Karpas-422 (cell line): ENCODE results near the gene IGBP1. TPM values are rescaled to one million over a fixed set of nuclear protein-coding genes. Genes with fewer than 3 reads are reported as not detected.
"Not testable (repeated sequence)": the region's sequence is repeated elsewhere in the genome, so short reads cannot be mapped to it uniquely, and the experiment has no call there.

Experiments
- DNase-seq: peaks from one replicate; pipeline ENCODE4 v3.0.0-alpha.2; 2015
- H2AFZ ChIP-seq: fragments of 200-600 bp; sonication (generic); 2 replicates; pipeline ENCODE4 v1.6.1; 2014; ENCODE audit warnings: antibody characterized with exemption, low read length, mixed read lengths
- H3K27ac ChIP-seq: fragments of 200-600 bp; sonication (generic); 2 replicates; pipeline ENCODE4 v1.5.1; 2014; ENCODE audit warnings: mild to moderate bottlenecking, low read length, moderate library complexity
- H3K27me3 ChIP-seq: fragments of 200-600 bp; sonication (generic); 2 replicates; pipeline ENCODE4 v1.6.1; 2014; ENCODE audit warnings: low read length, mixed read lengths
- H3K36me3 ChIP-seq: fragments of 200-600 bp; sonication (generic); 2 replicates; pipeline ENCODE4 v1.6.1; 2014; ENCODE audit warnings: low read length, mixed read lengths; ENCODE audit not compliant: insufficient read depth
- H3K4me1 ChIP-seq: fragments of 200-600 bp; sonication (generic); 2 replicates; pipeline ENCODE4 v1.6.1; 2014; ENCODE audit warnings: mild to moderate bottlenecking, low read length, mixed read lengths
- H3K4me2 ChIP-seq: fragments of 200-600 bp; sonication (generic); 2 replicates; pipeline ENCODE4 v1.6.1; 2014; ENCODE audit warnings: low read length, low read depth, mild to moderate bottlenecking; ENCODE audit not compliant: poor library complexity, severe bottlenecking
- H3K4me3 ChIP-seq: fragments of 200-600 bp; sonication (generic); 2 replicates; pipeline ENCODE4 v1.5.1; 2014; ENCODE audit warnings: mild to moderate bottlenecking, antibody characterized with exemption, low read length, mixed read lengths
- H3K79me2 ChIP-seq: fragments of 200-600 bp; sonication (generic); 2 replicates; pipeline ENCODE4 v1.6.1; 2014; ENCODE audit warnings: mild to moderate bottlenecking, low read length, mixed read lengths
- H3K9ac ChIP-seq: fragments of 200-600 bp; sonication (generic); 2 replicates; pipeline ENCODE4 v1.6.0; 2014; ENCODE audit warnings: low read length
- H3K9me2 ChIP-seq: fragments of 200-600 bp; sonication (generic), shearing (Covaris generic); replicated peaks from 2 replicates; pipeline ENCODE4 v1.6.0; 2014; ENCODE audit warnings: mild to moderate bottlenecking, low read length, moderate library complexity; ENCODE audit not compliant: insufficient read depth
- H3K9me3 ChIP-seq: fragments of 300-700, 200-600 bp; sonication (generic); 2 replicates; pipeline ENCODE4 v1.6.1; 2014; ENCODE audit warnings: low read length, mixed read lengths
- H4K20me1 ChIP-seq: fragments of 200-600 bp; sonication (generic); 2 replicates; pipeline ENCODE4 v1.6.1; 2014; ENCODE audit warnings: mild to moderate bottlenecking, antibody characterized with exemption, low read length, low read depth; ENCODE audit not compliant: insufficient read depth
- total RNA-seq: library from RNA; depleted of rRNA; stranded (reverse); fragments of >200 nt; shearing (Covaris generic); gene quantifications from 2 replicates; pipeline ENCODE4 v1.2.3, GENCODE V29; 2014; ENCODE audit warnings: low replicate concordance

The IGBP1 gene
- total RNA-seq, 1 experiment from 2014 or later, result 89.5 TPM

- Histone ChIP-seq H3K79me2 (no peaks in the 10 kb centered on the region), H4K20me1 (no peaks in the 10 kb centered on the region), H3K4me2 (no peak overlapping the region), H2AFZ (no peak overlapping the region), H3K4me1 (no peaks in the 10 kb centered on the region), H3K4me3 (no peak overlapping the region), H3K9ac (no peak overlapping the region), H3K27ac (no peak overlapping the region), H3K9me2 (no peaks in the 10 kb centered on the region), H3K36me3 (no peaks in the 10 kb centered on the region), H3K27me3 (no peaks in the 10 kb centered on the region), H3K9me3 (no peaks in the 10 kb centered on the region)
- DNase-seq, result no peak
These were observed 28.0 kb upstream of the IGBP1 start for GRCh38 chrX:70105229-70105628.

DNA sequence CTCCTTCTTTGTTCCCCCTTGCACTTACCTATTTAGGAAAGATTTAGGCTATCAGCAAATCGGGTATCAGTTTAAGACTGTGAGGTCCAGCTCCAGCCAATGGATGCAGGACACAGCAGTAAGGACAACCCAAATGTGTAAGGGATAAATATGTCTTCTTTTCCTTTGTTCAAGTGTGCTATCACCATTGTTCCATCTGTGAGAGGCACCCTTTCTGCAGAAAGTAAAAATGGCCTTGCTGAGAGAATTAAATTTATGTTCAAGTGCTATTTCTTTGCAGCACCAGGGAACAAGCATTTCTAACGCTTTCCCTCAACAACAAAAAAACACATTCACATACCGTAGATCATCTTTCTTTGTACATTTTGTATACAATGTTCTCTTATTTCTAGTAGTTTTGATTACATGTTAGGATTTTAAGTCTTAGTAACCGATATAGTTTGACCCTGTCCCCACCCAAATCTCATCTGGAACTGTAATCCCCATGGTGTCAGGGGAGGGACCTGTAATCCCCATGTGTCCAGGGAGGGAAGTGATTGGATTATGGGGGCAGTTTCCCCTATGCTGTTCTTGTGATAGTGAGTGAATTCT is 21.7 kb upstream of the IGBP1 start:
- H3K4me1 ChIP-seq, H2AFZ ChIP-seq, H3K4me2 ChIP-seq, DNase-seq, H3K9me3 ChIP-seq, H3K79me2 ChIP-seq, H3K36me3 ChIP-seq, H3K4me3 ChIP-seq, H4K20me1 ChIP-seq, H3K9me2 ChIP-seq, H3K9ac ChIP-seq, H3K27ac ChIP-seq, H3K27me3 ChIP-seq: not testable (repeated sequence)

DNA sequence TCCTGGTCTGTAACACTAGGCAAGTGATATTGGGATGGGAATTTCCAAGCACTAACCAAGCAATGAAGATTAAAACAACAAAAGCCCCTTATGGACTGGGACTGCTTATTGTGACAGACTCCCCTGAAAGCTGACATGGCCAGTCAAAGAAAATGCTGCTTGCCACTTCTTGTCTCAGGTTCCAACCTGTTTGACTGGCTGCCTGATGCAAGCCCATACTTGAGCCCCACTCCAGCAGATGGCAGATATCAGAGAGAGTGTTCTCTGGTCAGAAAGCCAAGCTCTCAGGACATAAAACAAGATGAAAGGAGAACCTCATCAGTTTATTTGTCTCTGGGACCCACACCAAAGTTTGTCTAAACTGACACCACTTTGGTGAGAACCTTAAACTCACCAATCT is 15.5 kb upstream of the IGBP1 start:
- Histone ChIP-seq H3K4me1 (no peaks in the 10 kb centered on the region), H3K4me2 (no peak overlapping the region), H3K27ac (no peak overlapping the region), H4K20me1 (no peaks in the 10 kb centered on the region), H3K4me3 (no peak overlapping the region), H3K9me3 (no peaks in the 10 kb centered on the region), H3K36me3 (no peaks in the 10 kb centered on the region), H3K9ac (no peak overlapping the region), H3K79me2 (no peaks in the 10 kb centered on the region), H3K27me3 (no peaks in the 10 kb centered on the region), H2AFZ (no peak overlapping the region), H3K9me2 (no peaks in the 10 kb centered on the region)
- no peak for DNase-seq

DNA sequence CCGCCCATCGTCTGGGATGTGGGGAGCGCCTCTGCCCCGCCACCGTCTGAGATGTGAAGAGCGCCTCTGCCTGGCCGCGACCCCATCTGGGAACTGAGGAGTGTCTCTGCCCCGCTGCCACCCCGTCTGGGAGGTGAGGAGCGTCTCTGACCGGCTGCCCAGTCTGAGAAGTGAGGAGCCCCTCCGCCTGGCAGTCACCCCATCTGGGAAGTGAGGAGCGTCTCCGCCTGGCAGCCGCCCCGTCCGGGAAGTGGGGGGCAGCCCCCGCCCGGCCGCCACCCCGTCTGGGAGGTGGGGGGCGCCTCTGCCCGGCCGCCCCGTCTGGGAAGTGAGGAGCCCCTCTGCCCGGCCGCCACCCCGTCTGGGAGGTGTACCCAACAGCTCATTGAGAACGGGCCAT is 10.2 kb upstream of the IGBP1 start:
- not testable (repeated sequence) for DNase-seq, H3K9me3 ChIP-seq, H3K79me2 ChIP-seq, H3K9ac ChIP-seq, H3K4me2 ChIP-seq, H4K20me1 ChIP-seq, H3K27ac ChIP-seq, H3K4me3 ChIP-seq, H3K27me3 ChIP-seq, H3K4me1 ChIP-seq, H3K36me3 ChIP-seq, H2AFZ ChIP-seq, H3K9me2 ChIP-seq

GRCh38 chrX:70124678-70125077 is 8.6 kb upstream of the IGBP1 start:
- H3K4me3 ChIP-seq, result no peak overlapping the region
- H4K20me1 ChIP-seq, result no peaks in the 10 kb centered on the region

GRCh38 chrX:70128071-70128470 is 5.2 kb upstream of the IGBP1 start:
- no peaks in the 10 kb centered on the region for H4K20me1 ChIP-seq
- H2AFZ ChIP-seq, result no peak overlapping the region
- no peak overlapping the region for H3K27ac ChIP-seq
- H3K4me2 ChIP-seq, result peak overlapping the region; percentile 44
- no peak overlapping the region for H3K4me3 ChIP-seq
- H3K9ac ChIP-seq, result no peak overlapping the region
- H3K9me3 ChIP-seq, result no peaks in the 10 kb centered on the region
- H3K9me2 ChIP-seq, result no peaks in the 10 kb centered on the region
- no peaks in the 10 kb centered on the region for H3K79me2 ChIP-seq
- no peaks in the 10 kb centered on the region for H3K36me3 ChIP-seq
- no peaks in the 10 kb centered on the region for H3K27me3 ChIP-seq
- DNase-seq, result no peak
- H3K4me1 ChIP-seq, result peaks cover 27% of the 10 kb centered on the region

More at GRCh38 chrX:70124678-70125077, 8.6 kb upstream of the IGBP1 start:
- H2AFZ ChIP-seq, result no peak overlapping the region
- H3K4me1 ChIP-seq, result peaks cover 15% of the 10 kb centered on the region
- H3K36me3 ChIP-seq, result no peaks in the 10 kb centered on the region
- no peak overlapping the region for H3K9ac ChIP-seq
- H3K9me3 ChIP-seq, result no peaks in the 10 kb centered on the region
- H3K4me2 ChIP-seq, result no peak overlapping the region
- no peaks in the 10 kb centered on the region for H3K9me2 ChIP-seq
- H3K27me3 ChIP-seq, result no peaks in the 10 kb centered on the region
- no peaks in the 10 kb centered on the region for H3K79me2 ChIP-seq
- DNase-seq, result no peak
- no peak overlapping the region for H3K27ac ChIP-seq

DNA sequence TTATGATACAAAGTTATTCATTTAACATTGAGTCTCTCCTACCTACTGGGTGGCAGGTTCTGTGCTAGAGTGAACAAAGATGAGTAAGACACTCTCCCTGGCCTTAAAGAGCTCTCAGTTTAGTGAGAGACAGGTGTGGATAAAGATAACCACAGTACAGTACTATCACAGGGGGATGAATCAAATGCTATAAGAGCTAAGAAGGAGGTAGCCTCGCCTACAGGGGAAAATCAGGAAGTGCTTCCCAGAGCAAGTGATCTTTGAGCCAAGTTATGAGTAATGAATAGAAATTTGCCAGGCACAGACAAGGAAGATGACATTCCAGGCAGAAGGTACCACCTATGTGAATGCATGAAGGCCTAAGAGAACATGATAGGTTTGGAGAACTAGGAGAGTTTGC is 3.4 kb upstream of the IGBP1 start:
- Histone ChIP-seq H3K9me2 (no peaks in the 10 kb centered on the region), H3K4me2 (no peak overlapping the region), H2AFZ (no peak overlapping the region)

GRCh38 chrX:70132224-70132623 is 1.0 kb upstream of the IGBP1 start:
- H3K27ac ChIP-seq, result peak overlapping the region; percentile 70
- peak overlapping the region; percentile 84; the same call in 1 of the 2 replicates for H3K4me3 ChIP-seq
- H3K79me2 ChIP-seq, result peaks cover 23% of the 10 kb centered on the region
- DNase-seq, result peak; percentile 51
- no peaks in the 10 kb centered on the region for H3K9me3 ChIP-seq
- H3K27me3 ChIP-seq, result no peaks in the 10 kb centered on the region
- H3K4me1 ChIP-seq, result peaks cover 38% of the 10 kb centered on the region
- H2AFZ ChIP-seq, result peak overlapping the region; percentile 94
- H3K36me3 ChIP-seq, result no peaks in the 10 kb centered on the region
- no peaks in the 10 kb centered on the region; the same call in 1 of the 2 replicates for H4K20me1 ChIP-seq
- H3K9me2 ChIP-seq, result no peaks in the 10 kb centered on the region
- peak overlapping the region; percentile 89; the same call in 1 of the 2 replicates for H3K9ac ChIP-seq
- peak overlapping the region; percentile 80 for H3K4me2 ChIP-seq

More for the DNA sequence above, 3.4 kb upstream of the IGBP1 start:
- H4K20me1 ChIP-seq, result no peaks in the 10 kb centered on the region; the same call in 1 of the 2 replicates
- no peaks in the 10 kb centered on the region for H3K36me3 ChIP-seq
- H3K27ac ChIP-seq, result no peak overlapping the region
- no peak overlapping the region for H3K4me3 ChIP-seq
- H3K9me3 ChIP-seq, result no peaks in the 10 kb centered on the region
- H3K27me3 ChIP-seq, result no peaks in the 10 kb centered on the region
- DNase-seq, result no peak
- H3K79me2 ChIP-seq, result peaks cover 10% of the 10 kb centered on the region
- peaks cover 31% of the 10 kb centered on the region for H3K4me1 ChIP-seq
- no peak overlapping the region for H3K9ac ChIP-seq
